ENCODE results near the gene RAPGEF1. TPM values are rescaled to one million over a fixed set of nuclear protein-coding genes. Genes with fewer than 3 reads are reported as not detected.

RAPGEF1 gene
- total and polyA plus RNA-seq, 2 experiments from 2014 or later: 26.2 to 29.7 TPM

GRCh38 chr9:131706608-131706970 lies 33.3 kb downstream of the RAPGEF1 start:
- no peak overlapping the region for H2AFZ ChIP-seq
- WGBS (ENCODE audit: low lambda C conversion rate, missing lambda C conversion rate): 48% methylated on average over 6 of the region's 6 CpGs
- H3K27me3 ChIP-seq: no peaks in the 10 kb centered on the region
- peaks cover 98% of the 10 kb centered on the region for H3K79me2 ChIP-seq
- TF ChIP-seq EZH2 (IDR thresholded peaks at IDR 0.05; ENCODE audit: borderline replicate concordance) (no peak), EZH2phosphoT487 (IDR thresholded peaks at IDR 0.05; ENCODE audit: low read depth, severe bottlenecking, unreplicated experiment) (no peak)
- TF ChIP-seq, protein P1, sequence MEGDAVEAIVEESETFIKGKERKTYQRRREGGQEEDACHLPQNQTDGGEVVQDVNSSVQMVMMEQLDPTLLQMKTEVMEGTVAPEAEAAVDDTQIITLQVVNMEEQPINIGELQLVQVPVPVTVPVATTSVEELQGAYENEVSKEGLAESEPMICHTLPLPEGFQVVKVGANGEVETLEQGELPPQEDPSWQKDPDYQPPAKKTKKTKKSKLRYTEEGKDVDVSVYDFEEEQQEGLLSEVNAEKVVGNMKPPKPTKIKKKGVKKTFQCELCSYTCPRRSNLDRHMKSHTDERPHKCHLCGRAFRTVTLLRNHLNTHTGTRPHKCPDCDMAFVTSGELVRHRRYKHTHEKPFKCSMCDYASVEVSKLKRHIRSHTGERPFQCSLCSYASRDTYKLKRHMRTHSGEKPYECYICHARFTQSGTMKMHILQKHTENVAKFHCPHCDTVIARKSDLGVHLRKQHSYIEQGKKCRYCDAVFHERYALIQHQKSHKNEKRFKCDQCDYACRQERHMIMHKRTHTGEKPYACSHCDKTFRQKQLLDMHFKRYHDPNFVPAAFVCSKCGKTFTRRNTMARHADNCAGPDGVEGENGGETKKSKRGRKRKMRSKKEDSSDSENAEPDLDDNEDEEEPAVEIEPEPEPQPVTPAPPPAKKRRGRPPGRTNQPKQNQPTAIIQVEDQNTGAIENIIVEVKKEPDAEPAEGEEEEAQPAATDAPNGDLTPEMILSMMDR (IDR thresholded peaks at IDR 0.05; ENCODE audit: poor library complexity): no peak
- no peak overlapping the region for H3K4me3 ChIP-seq
- no peaks in the 10 kb centered on the region for H3K9me2 ChIP-seq (replicated peaks; ENCODE audit: insufficient read depth)
- no peak for DNase-seq (ENCODE audit: low spot score)
- no peaks in the 10 kb centered on the region for H3K9me3 ChIP-seq (ENCODE audit: low read depth)
- H3K27ac ChIP-seq: peak overlapping the region; percentile 26
- H3K36me3 ChIP-seq (replicated peaks; ENCODE audit: insufficient read depth, low read depth): no peaks in the 10 kb centered on the region
- H4K20me1 ChIP-seq (ENCODE audit: insufficient read depth, poor library complexity, severe bottlenecking): peaks cover 21% of the 10 kb centered on the region
- peak overlapping the region; percentile 8 for H3K4me2 ChIP-seq
- H3K4me1 ChIP-seq (ENCODE audit: insufficient read depth): peaks cover 39% of the 10 kb centered on the region

GRCh38 chr9:131704988-131705387 lies 34.9 kb downstream of the RAPGEF1 start:
- Histone ChIP-seq H3K4me2 (peak overlapping the region; percentile 28), H3K9me3 (ENCODE audit: low read depth) (no peaks in the 10 kb centered on the region), H4K20me1 (ENCODE audit: insufficient read depth, poor library complexity, severe bottlenecking) (peaks cover 21% of the 10 kb centered on the region), H3K36me3 (replicated peaks; ENCODE audit: insufficient read depth, low read depth) (no peaks in the 10 kb centered on the region), H3K27me3 (no peaks in the 10 kb centered on the region), H3K4me3 (no peak overlapping the region), H3K27ac (peak overlapping the region; percentile 33), H3K9me2 (replicated peaks; ENCODE audit: insufficient read depth) (no peaks in the 10 kb centered on the region), H3K4me1 (ENCODE audit: insufficient read depth) (peaks cover 38% of the 10 kb centered on the region), H3K79me2 (peaks cover 98% of the 10 kb centered on the region), H2AFZ (no peak overlapping the region)
- no peak for DNase-seq (ENCODE audit: low spot score)
- TF ChIP-seq EZH2phosphoT487 (IDR thresholded peaks at IDR 0.05; ENCODE audit: low read depth, severe bottlenecking, unreplicated experiment) (no peak), EZH2 (IDR thresholded peaks at IDR 0.05; ENCODE audit: borderline replicate concordance) (no peak)
- TF ChIP-seq, protein P1 (IDR thresholded peaks at IDR 0.05; ENCODE audit: poor library complexity): no peak
- 94% methylated on average over 4 of the region's 4 CpGs for WGBS (ENCODE audit: low lambda C conversion rate, missing lambda C conversion rate)

DNA sequence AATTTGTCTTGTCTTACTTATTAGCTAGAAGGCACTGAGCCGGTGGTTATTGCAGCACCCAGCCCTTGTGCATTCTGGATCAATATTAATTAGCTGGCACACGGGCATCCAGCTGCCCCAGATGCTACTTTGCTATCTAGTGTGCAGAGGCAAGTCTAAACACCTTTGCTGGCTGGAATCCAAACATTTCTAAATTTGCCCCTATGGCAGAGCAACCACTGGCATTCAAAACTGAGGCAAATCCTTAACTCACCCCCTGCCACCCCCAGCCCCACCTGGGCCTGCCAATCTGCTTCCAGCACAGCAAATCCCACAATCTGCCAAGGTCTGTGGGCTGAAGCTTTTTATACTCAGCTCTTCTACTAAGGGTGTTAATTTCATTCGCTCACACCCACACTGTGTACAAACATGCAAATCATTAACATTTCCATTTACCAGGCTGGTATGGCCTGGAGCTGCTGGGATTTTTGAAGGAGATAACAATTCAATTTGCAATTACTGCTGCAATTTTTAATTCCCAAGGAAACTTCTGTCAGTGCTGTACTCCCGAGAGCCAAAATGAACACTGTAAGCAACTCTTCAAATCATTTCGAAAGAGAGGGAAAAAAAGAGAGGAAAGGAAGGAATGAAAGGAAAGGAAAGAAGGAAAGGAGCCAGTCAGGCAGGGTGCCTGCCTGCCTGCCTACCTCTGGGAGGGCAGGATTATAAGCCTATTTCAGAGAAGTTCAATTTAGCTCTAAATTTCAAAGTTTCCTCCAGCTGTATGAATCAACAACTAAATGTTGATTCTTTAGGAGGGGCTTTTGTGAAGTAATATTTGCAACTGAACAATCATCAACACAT lies 35.5 kb downstream of the RAPGEF1 start:
- peaks cover 35% of the 10 kb centered on the region for H3K4me1 ChIP-seq (ENCODE audit: insufficient read depth)

More for the DNA sequence above, 35.5 kb downstream of the RAPGEF1 start:
- Histone ChIP-seq H3K4me2 (peak overlapping the region; percentile 28), H3K9me2 (replicated peaks; ENCODE audit: insufficient read depth) (no peaks in the 10 kb centered on the region), H3K27ac (peak overlapping the region; percentile 33), H3K4me3 (no peak overlapping the region), H3K36me3 (replicated peaks; ENCODE audit: insufficient read depth, low read depth) (no peaks in the 10 kb centered on the region), H4K20me1 (ENCODE audit: insufficient read depth, poor library complexity, severe bottlenecking) (peaks cover 21% of the 10 kb centered on the region), H3K9me3 (ENCODE audit: low read depth) (no peaks in the 10 kb centered on the region), H3K79me2 (peaks cover 98% of the 10 kb centered on the region), H3K27me3 (no peaks in the 10 kb centered on the region), H2AFZ (no peak overlapping the region)
- WGBS (ENCODE audit: low lambda C conversion rate, missing lambda C conversion rate): 62% methylated on average over 5 of the region's 5 CpGs
- no peak for DNase-seq (ENCODE audit: low spot score)
- TF ChIP-seq, protein P1 (IDR thresholded peaks at IDR 0.05; ENCODE audit: poor library complexity): no peak
- no peak for TF ChIP-seq EZH2 (IDR thresholded peaks at IDR 0.05; ENCODE audit: borderline replicate concordance)
- TF ChIP-seq EZH2phosphoT487 (IDR thresholded peaks at IDR 0.05; ENCODE audit: low read depth, severe bottlenecking, unreplicated experiment): no peak

Data from hepatocyte (in vitro differentiated cells).